ENCODE measurements around the gene NDUFB7. TPM values are rescaled to one million over a fixed set of nuclear protein-coding genes. Genes with fewer than 3 reads are reported as not detected.

The NDUFB7 gene
- total and polyA plus RNA-seq, 4 experiments from 2014 or later = 56.6 to 252 (median 122) TPM

DNA sequence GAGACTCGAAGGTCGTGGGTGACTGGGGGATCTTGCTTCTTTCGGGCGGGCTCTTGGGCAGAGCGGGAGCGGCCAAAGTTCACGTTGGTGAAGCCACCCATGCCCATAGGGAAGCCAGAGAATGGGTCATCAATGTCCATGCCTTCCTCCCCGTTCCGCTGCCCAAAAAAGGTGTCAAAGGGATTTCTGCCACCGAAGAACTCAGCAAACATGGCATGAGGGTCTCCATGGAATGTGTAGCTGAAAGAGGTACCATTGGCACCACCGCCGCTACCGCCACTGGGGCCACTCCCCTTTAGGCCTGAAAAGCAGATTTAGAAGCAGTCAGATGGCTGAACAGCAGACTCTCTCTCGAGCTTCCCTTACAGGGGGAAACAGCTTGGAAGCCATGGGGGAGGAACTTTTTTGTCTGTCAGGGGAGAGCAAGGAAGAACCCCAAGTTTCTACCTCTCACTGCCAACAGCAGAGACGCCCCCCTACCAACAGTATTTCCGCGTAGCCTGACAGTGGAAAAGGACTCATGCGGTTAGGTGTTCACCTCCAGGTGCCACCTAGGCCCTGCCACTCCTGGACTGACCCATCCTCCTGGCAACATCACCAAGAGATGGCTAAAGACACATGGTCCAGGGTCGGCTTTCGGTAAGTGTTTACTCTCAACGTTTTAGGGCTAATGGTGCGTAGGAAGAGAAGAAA, 55.0 kb downstream of the NDUFB7 start:
- intact Hi-C loops (cut with micrococcal nuclease) = loop anchor here (5.0 kb wide), 2 partner anchors 135 to 170 kb away; partner anchors contain the start of gene ADGRE5
- POLR2A ChIA-PET (ENCODE audit: partially characterized antibody) = interaction anchor here (0.8 to 28.2 kb wide), 14 partner anchors 9 to 436 kb away, joined by 3 to 1220 read pairs (median 10); partner anchors contain the start of genes ADGRE5, DDX39A, DNAJB1 and GIPC1
- H3K36me3 Mint-ChIP-seq = peaks cover 30 to 50% of the 10 kb centered on the region in 2 donors

More for the DNA sequence above, 55.0 kb downstream of the NDUFB7 start:
- peak in 3 of 5 donors; percentile 41 to 50 (median 43) for DNase-seq
- Mint-ChIP-seq H3K4me3 (peak overlapping the region; percentile 89 to 98 (median 96)), H3K4me1 (peaks cover 36 to 74% (median 53%) of the 10 kb centered on the region in 4 donors), H3K27me3 (no peaks in the 10 kb centered on the region), H3K27ac (peak overlapping the region; percentile 84 to 96 (median 95)), H3K9me3 (peaks cover 0 to 6% (median 0%) of the 10 kb centered on the region in 8 donors)
- peak overlapping the region; percentile 94 for H3K27ac ChIP-seq (ENCODE audit: low read depth, low read length)
- H3K27me3 ChIP-seq (ENCODE audit: insufficient read depth, low read length) = no peaks in the 10 kb centered on the region
- H3K9me3 ChIP-seq (ENCODE audit: control insufficient read depth in 1 of 2, low read length in 2 of 2) = no peaks in the 10 kb centered on the region
- CTCF ChIA-PET (ENCODE audit: partially characterized antibody) = interaction anchor here (0.6 to 3.8 kb wide), 4 partner anchors 11 to 36 kb away, joined by 3 to 66 read pairs (median 6); no protein-coding TSS in a partner anchor
- peaks cover 36% of the 10 kb centered on the region for H3K36me3 ChIP-seq (ENCODE audit: insufficient read depth, low read length)
- H3K4me3 ChIP-seq (ENCODE audit: low read length in 2 of 2) = peak overlapping the region; percentile 62 to 99
- H3K4me1 ChIP-seq (ENCODE audit: insufficient read depth, low read length) = peaks cover 59% of the 10 kb centered on the region

Small RNAs within 50 kb of the gene (microRNA-seq; reads per million reads assigned to microRNA genes)
- gene MIR639 (ENCODE audit: borderline microRNAs expressed, borderline number of aligned reads, borderline replicate concordance) = 1.7 reads per million

Other genes starting within 250 kb of the NDUFB7 start
- 100 to 1,000 TPM; 170 to 173 TPM for gene ADGRE5, start 190.6 kb downstream of the NDUFB7 start, total RNA-seq
- 100 to 1,000 TPM; 211 to 275 TPM for gene ADGRE5, start 190.6 kb downstream of the NDUFB7 start, polyA plus RNA-seq
- gene DDX39A, start 152.7 kb downstream of the NDUFB7 start, total RNA-seq = 100 to 1,000 TPM; 148 TPM
- 100 to 1,000 TPM in 1 of 2 donors, 10 to 100 TPM in 1; 95.0 to 145 TPM for gene DDX39A, start 152.7 kb downstream of the NDUFB7 start, polyA plus RNA-seq
- 100 to 1,000 TPM; 189 to 205 TPM for gene PKN1, start 138.8 kb downstream of the NDUFB7 start, total RNA-seq
- 10 to 100 TPM; 41.5 to 87.6 TPM for gene PKN1, start 138.8 kb downstream of the NDUFB7 start, polyA plus RNA-seq
- gene PTGER1, start 96.7 kb downstream of the NDUFB7 start, total RNA-seq = not detected
- not detected for gene PTGER1, start 96.7 kb downstream of the NDUFB7 start, polyA plus RNA-seq
- gene GIPC1, start 75.9 kb downstream of the NDUFB7 start, total RNA-seq = 10 to 100 TPM; 32.3 to 33.8 TPM
- gene GIPC1, start 75.9 kb downstream of the NDUFB7 start, polyA plus RNA-seq = 10 to 100 TPM; 50.1 to 63.6 TPM
- gene DNAJB1, start 53.7 kb downstream of the NDUFB7 start, total RNA-seq = 100 to 1,000 TPM; 122 to 138 TPM
- gene DNAJB1, start 53.7 kb downstream of the NDUFB7 start, polyA plus RNA-seq = 100 to 1,000 TPM; 307 to 824 TPM
- gene TECR, start 42.5 kb downstream of the NDUFB7 start, total RNA-seq = 100 to 1,000 TPM; 189 to 194 TPM
- 100 to 1,000 TPM; 246 to 269 TPM for gene TECR, start 42.5 kb downstream of the NDUFB7 start, polyA plus RNA-seq
- not detected for gene CLEC17A, start 11.0 kb upstream of the NDUFB7 start, total RNA-seq
- gene CLEC17A, start 11.0 kb upstream of the NDUFB7 start, polyA plus RNA-seq = under 1 TPM in 1 of 2 donors, not detected in 1; 0.20 TPM
- gene ADGRE3, start 102.8 kb upstream of the NDUFB7 start, total RNA-seq = not detected
- gene ADGRE3, start 102.8 kb upstream of the NDUFB7 start, polyA plus RNA-seq = not detected
- 10 to 100 TPM; 45.9 to 48.3 TPM for gene ZNF333, start 118.0 kb upstream of the NDUFB7 start, total RNA-seq
- 10 to 100 TPM; 10.3 to 12.5 TPM for gene ZNF333, start 118.0 kb upstream of the NDUFB7 start, polyA plus RNA-seq
- under 1 TPM; 0.47 to 0.78 TPM for gene ADGRE2, start 206.5 kb upstream of the NDUFB7 start, total RNA-seq
- gene ADGRE2, start 206.5 kb upstream of the NDUFB7 start, polyA plus RNA-seq = under 1 TPM in 1 of 2 donors, not detected in 1; 0.26 TPM